Neural cell (in vitro differentiated cells): ENCODE data around the gene OTUD3. TPM values are rescaled to one million over a fixed set of nuclear protein-coding genes. Genes with fewer than 3 reads are reported as not detected.
A peak's percentile ranks its signal among the peaks of the same experiment; 100 is the strongest.

ENCODE experiments used
- H2AFZ ChIP-seq: fragments of 200-600, 300-800 bp; sonication (generic), shearing (Covaris generic); 2 replicates; pipeline ENCODE4 v1.6.0; 2014; ENCODE audit warnings: low read depth, mild to moderate bottlenecking, antibody characterized with exemption, low read length, moderate library complexity
- H3F3A ChIP-seq: fragments of 200-600 bp; shearing (Covaris generic); 2 replicates; pipeline ENCODE4 v1.6.1; 2016; ENCODE audit warnings: mild to moderate bottlenecking, moderate library complexity, mixed read lengths, antibody characterized with exemption, low read length; ENCODE audit not compliant: insufficient read depth, poor library complexity, severe bottlenecking
- H3K27ac ChIP-seq: fragments of 200-600, 300-800 bp; sonication (generic), shearing (Covaris generic); 2 replicates; pipeline ENCODE4 v1.5.1; 2014; ENCODE audit warnings: mild to moderate bottlenecking, low read length, moderate library complexity
- H3K27me3 ChIP-seq: fragments of 300-800, 200-600 bp; sonication (generic), shearing (Covaris generic); 2 replicates; pipeline ENCODE4 v1.6.0; 2014; ENCODE audit warnings: mild to moderate bottlenecking, low read depth, low read length, moderate library complexity; ENCODE audit not compliant: insufficient read depth
- H3K36me3 ChIP-seq: fragments of 300-800, 200-600 bp; sonication (generic), shearing (Covaris generic); 2 replicates; pipeline ENCODE4 v1.5.1; 2014; ENCODE audit warnings: mild to moderate bottlenecking, antibody characterized with exemption, low read length, moderate library complexity; ENCODE audit not compliant: insufficient read depth
- H3K4me2 ChIP-seq: fragments of 300-800, 200-600 bp; sonication (generic), shearing (Covaris generic); 2 replicates; pipeline ENCODE4 v1.6.0; 2014; ENCODE audit warnings: mild to moderate bottlenecking, low read length
- H3K4me3 ChIP-seq: fragments of 300-800, 200-600 bp; sonication (generic), shearing (Covaris generic); 2 replicates; pipeline ENCODE4 v1.5.1; 2014; ENCODE audit warnings: mild to moderate bottlenecking, low read length, moderate library complexity
- H3K79me2 ChIP-seq: fragments of 200-600 bp; shearing (Covaris generic); replicated peaks from 2 replicates; pipeline ENCODE4 v1.6.0; 2014; ENCODE audit warnings: mild to moderate bottlenecking, low read length, moderate library complexity; ENCODE audit not compliant: insufficient read depth
- H3K9ac ChIP-seq: fragments of 300-800, 200-600 bp; sonication (generic), shearing (Covaris generic); 2 replicates; pipeline ENCODE4 v1.6.1; 2016; ENCODE audit warnings: mild to moderate bottlenecking, low read length, mixed read lengths
- H3K9me2 ChIP-seq: fragments of 200-600 bp; shearing (Covaris generic); 2 replicates; pipeline ENCODE4 v1.6.1; 2016; ENCODE audit warnings: mild to moderate bottlenecking, low read length, mixed read lengths; ENCODE audit not compliant: insufficient read depth
- H3K9me3 ChIP-seq: fragments of 200-600, 300-800 bp; sonication (generic), shearing (Covaris generic); 2 replicates; pipeline ENCODE4 v1.6.1; 2016; ENCODE audit warnings: mild to moderate bottlenecking, mixed run types, low read length, moderate library complexity, mixed read lengths
- H4K20me1 ChIP-seq: fragments of 200-600 bp; shearing (Covaris generic); 2 replicates; pipeline ENCODE4 v1.6.1; 2016; ENCODE audit warnings: mild to moderate bottlenecking, mixed run types; ENCODE audit not compliant: insufficient read depth
- CTCF ChIP-seq: fragments of 450-650 bp; IDR thresholded peaks from 2 replicates; pipeline ENCODE4 v1.5.1; 2014; ENCODE audit warnings: antibody characterized with exemption, mild to moderate bottlenecking, moderate library complexity; ENCODE audit not compliant: poor library complexity, severe bottlenecking
- EP300 ChIP-seq: fragments of 450-650 bp; conservative IDR thresholded peaks from 2 replicates; pipeline ENCODE4 v1.6.1; 2014; ENCODE audit warnings: antibody characterized with exemption, mild to moderate bottlenecking, moderate library complexity; ENCODE audit not compliant: poor library complexity, severe bottlenecking
- EZH2 ChIP-seq: fragments of 200-600, 300-800 bp; shearing (Covaris generic), sonication (generic); IDR thresholded peaks from 2 replicates; pipeline ENCODE4 v1.6.1; 2014; ENCODE audit warnings: antibody characterized with exemption, low read length, borderline replicate concordance, mild to moderate bottlenecking; ENCODE audit not compliant: insufficient read depth, poor library complexity, severe bottlenecking
- MXI1 ChIP-seq: fragments of 450-650 bp; conservative IDR thresholded peaks from 2 replicates; pipeline ENCODE4 v1.6.1; 2014; ENCODE audit warnings: antibody characterized with exemption, mild to moderate bottlenecking; ENCODE audit not compliant: poor library complexity, severe bottlenecking
- POLR2AphosphoS5 ChIP-seq: IDR thresholded peaks from 2 replicates; pipeline ENCODE4 v1.6.1; 2012
- RAD21 ChIP-seq: fragments of 450-650 bp; conservative IDR thresholded peaks from 2 replicates; pipeline ENCODE4 v1.6.1; 2014; ENCODE audit warnings: antibody characterized with exemption, mild to moderate bottlenecking, moderate library complexity
- REST ChIP-seq: IDR thresholded peaks from 2 replicates; pipeline ENCODE4 v1.6.1; 2012; ENCODE audit warnings: borderline replicate concordance
- SMC3 ChIP-seq: fragments of 450-650 bp; conservative IDR thresholded peaks from 2 replicates; pipeline ENCODE4 v1.6.1; 2014; ENCODE audit warnings: antibody characterized with exemption, mild to moderate bottlenecking, moderate library complexity; ENCODE audit not compliant: poor library complexity
- polyA plus RNA-seq: library from polyadenylated mRNA; depleted of rRNA; stranded (reverse); fragments of >200 nt; gene quantifications from 2 replicates; pipeline ENCODE4 v1.2.3, GENCODE V29; 2014

The OTUD3 gene
- polyA plus RNA-seq, 1 donor from 2014 or later, result 24.0 TPM

GRCh38 chr1:19884312-19884711 lies 2.1 kb downstream of the OTUD3 start:
- Histone ChIP-seq H3K4me3 (peak overlapping the region; percentile 96), H3K27me3 (no peaks in the 10 kb centered on the region), H3K79me2 (peaks cover 62% of the 10 kb centered on the region), H2AFZ (no peak overlapping the region), H3K27ac (no peak overlapping the region), H3K9ac (no peak overlapping the region), H4K20me1 (peaks cover 3% of the 10 kb centered on the region), H3F3A (no peaks in the 10 kb centered on the region), H3K9me3 (no peaks in the 10 kb centered on the region), H3K4me2 (peak overlapping the region; percentile 43), H3K9me2 (no peaks in the 10 kb centered on the region), H3K36me3 (no peaks in the 10 kb centered on the region)
- TF ChIP-seq SMC3, result no peak
- TF ChIP-seq EP300, result no peak
- TF ChIP-seq RAD21, result no peak
- TF ChIP-seq EZH2, result no peak
- no peak for TF ChIP-seq POLR2AphosphoS5
- TF ChIP-seq CTCF, result no peak

GRCh38 chr1:19885821-19886220 lies 3.6 kb downstream of the OTUD3 start:
- Histone ChIP-seq H3K27me3 (no peaks in the 10 kb centered on the region), H3F3A (no peaks in the 10 kb centered on the region), H3K4me2 (no peak overlapping the region), H3K36me3 (no peaks in the 10 kb centered on the region), H3K27ac (no peak overlapping the region), H3K9me3 (no peaks in the 10 kb centered on the region), H4K20me1 (peaks cover 3% of the 10 kb centered on the region), H2AFZ (no peak overlapping the region), H3K79me2 (peaks cover 73% of the 10 kb centered on the region), H3K9ac (no peak overlapping the region), H3K4me3 (no peak overlapping the region), H3K9me2 (no peaks in the 10 kb centered on the region)
- TF ChIP-seq RAD21 (no peak), MXI1 (no peak), EZH2 (no peak), REST (no peak), EP300 (no peak), CTCF (no peak)
